GM12891 (cell line): ENCODE measurements around the gene STX16.

ENCODE experiments used
- PAX5 ChIP-seq: IDR thresholded peaks from 2 replicates; pipeline ENCODE4 v1.6.1; 2011; ENCODE audit warnings: low read length, moderate library complexity, mild to moderate bottlenecking; ENCODE audit not compliant: insufficient read depth, severe bottlenecking
- POLR2A ChIP-seq: IDR thresholded peaks from 2 replicates; pipeline ENCODE4 v1.6.1; 2011; ENCODE audit warnings: low read depth, low read length, control low read depth
- POLR2AphosphoS5 ChIP-seq: IDR thresholded peaks from 2 replicates; pipeline ENCODE4 v1.6.1; 2011; ENCODE audit warnings: low read depth, low read length, control low read depth
- POU2F2 ChIP-seq: IDR thresholded peaks from 2 replicates; pipeline ENCODE4 v1.6.1; 2011; ENCODE audit warnings: low read depth, mild to moderate bottlenecking, control low read depth, low read length, moderate library complexity
- TAF1 ChIP-seq: IDR thresholded peaks from 2 replicates; pipeline ENCODE4 v1.6.1; 2011; ENCODE audit warnings: low read depth, low read length, control low read depth

- TF ChIP-seq POLR2A = no peak
- TF ChIP-seq TAF1 = no peak
- TF ChIP-seq POLR2AphosphoS5 = no peak
- TF ChIP-seq PAX5 = no peak
- TF ChIP-seq POU2F2 = no peak
These were observed 66.4 kb downstream of the STX16 start for GRCh38 chr20:58717278-58718091.
